H1 (cell line): ENCODE measurements around the gene SAP30L. TPM values are rescaled to one million over a fixed set of nuclear protein-coding genes. Genes with fewer than 3 reads are reported as not detected.
A peak's percentile ranks its signal among the peaks of the same experiment; 100 is the strongest.

Experiments
- SUZ12 ChIP-seq: fragments of 200-600 bp; sonication (generic); IDR thresholded peaks from 2 replicates; pipeline ENCODE4 v1.6.1; 2012; ENCODE audit warnings: mild to moderate bottlenecking, inconsistent platforms, low read length, moderate library complexity, mixed read lengths
- TCF12 ChIP-seq: IDR thresholded peaks from 2 replicates; pipeline ENCODE4 v1.6.1; 2011; ENCODE audit warnings: low read depth, mild to moderate bottlenecking, low read length
- polyA plus RNA-seq, 7 experiments: library from polyadenylated mRNA; depleted of rRNA in 3 of 7; stranded (reverse) in 5 of 7; unstranded in 2 of 7; fragments of >200 nt in 5 of 7; fragments of 200-250 nt in 2 of 7; gene quantifications; 1 replicate in 5 of 7; 2 replicates in 1 of 7; 4 replicates in 1 of 7; pipeline versions ENCODE4 v1.2.1 to v1.2.3, GENCODE V29; 2011 to 2013; ENCODE audit warnings: missing spikeins in 2 of 7, mixed read lengths in 2 of 7
- total RNA-seq: library from RNA; stranded (reverse); fragmentation: NEBNext Ultra II Directional; extraction: Animal tissue kit (Norgen Biotek cat#: 25700); gene quantifications from 2 replicates; pipeline ENCODE4 v1.2.1, GENCODE V29; 2021

The SAP30L gene
- total and polyA plus RNA-seq, 2 of the 8 experiments (the other 6 are each of a cell fraction or from before 2014, with no cell fraction given) = 12.2 to 31.5 TPM

- 0 out of 2 replicates have a peak, but pooled peaks have one; percentile 21 for TF ChIP-seq TCF12
- peak; percentile 94 for TF ChIP-seq SUZ12
Measured at GRCh38 chr5:154473581-154474283, 27.9 kb downstream of the SAP30L start (continued).
